NCI-H1417 (cell line): ENCODE measurements around the gene CDC34.
A peak's percentile ranks its signal among the peaks of the same experiment; 100 is the strongest.

Experiments
- DNase-seq, 3 experiments: peaks; one replicate each; lab custom pipeline; 2025; lab: John Stamatoyannopoulos, UW

The CDC34 gene

DNA sequence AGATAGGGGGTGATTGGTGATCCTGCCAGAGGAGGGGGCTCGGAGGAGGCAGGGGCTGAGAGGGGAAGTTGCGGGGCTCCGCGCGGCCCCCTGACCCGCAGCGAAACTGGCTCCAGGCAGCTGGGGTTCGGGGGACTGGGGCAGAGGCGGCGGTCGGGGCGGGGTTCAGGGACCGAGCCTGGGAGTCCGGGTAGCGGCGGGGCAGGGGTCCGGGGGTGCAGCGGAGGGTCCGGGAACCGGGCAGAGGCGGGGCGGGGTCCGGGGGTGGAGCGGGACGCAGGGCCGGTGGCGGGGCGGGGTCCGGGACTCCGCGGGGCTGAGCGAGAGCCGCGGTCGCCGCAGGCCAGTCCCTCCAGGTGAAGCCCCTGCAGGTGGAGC, 34.1 kb upstream of the CDC34 start:
- DNase-seq = no peak

- no peak for DNase-seq
Measured at GRCh38 chr19:497869-498510, 33.6 kb upstream of the CDC34 start.

GRCh38 chr19:498511-498891, 33.1 kb upstream of the CDC34 start:
- no peak for DNase-seq

- no peak for DNase-seq
Measured at GRCh38 chr19:498977-499623, 32.5 kb upstream of the CDC34 start.

- no peak for DNase-seq
Measured at GRCh38 chr19:501646-502045, 29.9 kb upstream of the CDC34 start.

- DNase-seq = no peak
Measured at GRCh38 chr19:504616-505015, 26.9 kb upstream of the CDC34 start.

- peak; percentile 99 to 100 (median 100) for DNase-seq
Measured at GRCh38 chr19:506404-507285, 24.9 kb upstream of the CDC34 start.

DNA sequence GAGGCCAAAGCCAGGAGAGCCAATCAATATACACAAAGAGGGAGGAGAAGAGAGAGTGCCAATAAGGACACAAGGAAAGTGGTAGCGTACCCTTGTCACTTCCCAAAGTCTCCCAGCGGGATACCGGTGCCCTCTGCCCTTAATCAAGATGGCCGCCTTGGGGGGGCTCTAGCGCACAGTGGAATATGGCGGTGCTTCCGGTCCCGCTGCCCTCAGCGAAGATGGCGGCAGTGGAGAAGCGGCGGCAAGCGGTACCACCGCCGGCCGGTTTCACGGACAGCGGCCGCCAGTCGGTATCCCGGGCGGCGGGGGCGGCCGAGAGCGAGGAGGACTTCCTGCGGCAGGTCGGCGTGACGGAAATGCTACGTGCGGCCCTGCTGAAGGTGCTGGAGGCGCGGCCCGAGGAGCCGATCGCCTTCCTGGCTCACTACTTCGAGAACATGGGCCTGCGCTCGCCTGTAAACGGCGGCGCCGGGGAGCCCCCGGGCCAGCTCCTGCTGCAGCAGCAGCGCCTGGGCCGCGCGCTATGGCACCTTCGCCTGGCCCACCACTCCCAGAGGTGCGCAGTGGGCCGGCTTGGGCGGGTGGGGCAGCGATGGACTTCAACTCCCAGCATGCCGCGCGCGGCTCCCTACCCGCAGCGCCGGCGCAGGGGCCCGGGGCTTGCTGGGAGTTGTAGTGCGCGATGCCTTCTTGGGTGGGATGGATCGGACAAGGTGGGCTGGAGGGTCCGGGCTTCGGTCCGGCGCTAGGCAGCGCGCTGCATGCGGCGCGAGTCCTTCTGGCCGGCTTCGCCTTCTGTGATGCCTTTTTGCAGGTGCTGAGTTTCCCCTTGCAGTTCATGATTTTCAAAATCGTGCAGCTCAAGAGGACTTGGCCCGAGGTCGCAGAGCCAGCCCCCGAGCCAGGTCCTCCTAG, 24.0 kb upstream of the CDC34 start, which contains the start of gene TPGS1:
Gene TPGS1, plus strand, starts transcription at position 212 of the 918 bp plus-strand sequence. Its CDS starts 10 bp downstream, at position 222.
- DNase-seq = peak; percentile 79 to 100 (median 93)

DNA sequence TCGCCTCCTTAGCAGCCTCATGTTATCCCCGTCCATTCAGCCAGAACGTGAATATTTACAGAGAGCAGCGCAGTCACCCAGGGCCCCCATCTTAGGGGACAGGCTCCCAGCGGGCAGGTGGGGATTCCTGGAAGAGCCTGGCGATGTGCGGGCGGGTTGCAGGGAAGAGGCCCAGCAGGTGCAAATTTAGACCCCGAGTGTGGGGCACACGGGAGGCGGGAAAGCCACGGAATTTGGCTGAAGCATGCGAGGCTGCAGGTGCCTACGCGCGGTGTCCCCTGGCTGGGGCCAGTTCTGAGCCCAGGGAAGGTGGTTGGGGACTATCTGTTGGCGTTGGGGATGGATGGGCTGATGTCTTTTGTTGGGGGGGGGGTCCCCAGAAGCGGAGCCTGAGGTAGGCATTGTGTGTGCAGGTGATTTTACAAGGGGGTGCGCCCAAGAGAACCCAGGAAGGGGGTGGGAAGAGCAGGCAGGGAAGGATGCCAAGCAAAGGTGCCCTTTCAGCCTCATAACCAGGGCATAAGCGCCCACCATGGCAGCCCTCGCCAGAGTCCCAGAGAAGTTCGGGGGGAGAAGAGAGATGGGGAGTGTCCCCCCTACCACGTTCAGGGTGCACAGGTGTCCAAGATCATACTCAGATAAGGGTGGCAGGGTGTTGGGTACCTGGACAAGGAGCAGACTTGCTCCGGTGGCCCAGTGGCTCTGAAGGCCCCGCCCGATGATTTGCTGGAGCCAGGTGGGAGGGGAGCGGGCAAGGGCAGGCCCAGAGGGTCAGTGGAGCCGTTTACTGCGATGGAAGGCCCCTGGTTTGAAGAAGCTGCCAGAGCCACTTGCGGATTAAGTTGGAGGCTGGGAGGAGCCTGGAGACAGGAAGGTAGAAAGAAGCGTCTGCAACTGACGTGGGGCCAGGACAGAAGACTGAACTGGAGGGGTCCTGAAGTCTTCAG, 23.1 kb upstream of the CDC34 start:
- no peak for DNase-seq

- DNase-seq = peak; percentile 84 to 97 (median 96)
Measured at GRCh38 chr19:510606-511100, 20.9 kb upstream of the CDC34 start.

GRCh38 chr19:511101-511851, 20.3 kb upstream of the CDC34 start:
- peak; percentile 95 to 100 (median 100) for DNase-seq

GRCh38 chr19:512547-513365, 18.8 kb upstream of the CDC34 start:
- DNase-seq = peak; percentile 77 to 88 (median 79)

DNA sequence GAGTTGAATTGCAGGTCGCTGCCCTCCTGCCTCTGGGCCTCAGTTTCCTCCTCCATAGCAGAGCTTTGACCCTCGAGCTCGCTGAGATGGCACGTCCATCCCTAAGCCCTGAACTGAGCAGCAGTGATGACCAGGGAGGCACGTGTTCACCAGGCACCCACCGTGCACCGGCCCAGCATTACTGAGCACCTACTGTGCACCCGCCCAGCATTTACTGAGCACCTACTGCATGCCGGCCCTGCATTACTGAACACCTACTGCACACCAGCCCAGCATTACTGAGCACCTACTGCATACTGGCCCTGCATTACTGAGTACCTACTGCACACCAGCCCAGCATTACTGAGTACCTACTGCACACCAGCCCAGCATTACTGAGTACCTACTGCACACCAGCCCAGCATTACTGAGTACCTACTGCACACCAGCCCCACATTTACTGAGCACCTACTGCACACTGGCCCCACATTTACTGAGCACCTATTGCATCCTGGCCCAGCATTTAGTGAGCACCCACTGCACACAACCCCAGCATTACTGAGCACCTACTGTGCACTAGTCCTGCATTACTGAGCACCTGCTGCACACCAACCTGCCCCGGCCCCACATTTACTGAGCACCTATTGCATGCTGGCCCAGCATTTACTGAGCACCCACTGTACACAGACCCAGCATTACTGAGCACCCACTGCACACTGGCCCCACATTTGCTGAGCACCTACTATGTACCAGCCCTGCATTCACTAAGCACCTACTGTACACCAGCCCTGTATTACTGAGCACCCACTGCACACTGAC, 18.0 kb upstream of the CDC34 start:
- no peak for DNase-seq

GRCh38 chr19:514166-514663, 17.3 kb upstream of the CDC34 start:
- no peak for DNase-seq

GRCh38 chr19:517721-518597, 13.6 kb upstream of the CDC34 start:
- DNase-seq = no peak

- DNase-seq = no peak
Measured at GRCh38 chr19:518598-519231, 12.8 kb upstream of the CDC34 start.
